NOMO-1 (cell line): ENCODE data around the gene ABHD6.
"Not testable (repeated sequence)": the region's sequence is repeated elsewhere in the genome, so short reads cannot be mapped to it uniquely, and the experiment has no call there.

ENCODE experiments used
- DNase-seq, 2 experiments: peaks; one replicate each; lab custom pipeline; 2025; ENCODE audit not compliant: unreplicated experiment in 2 of 2; lab: John Stamatoyannopoulos, UW

The ABHD6 gene, protein sequence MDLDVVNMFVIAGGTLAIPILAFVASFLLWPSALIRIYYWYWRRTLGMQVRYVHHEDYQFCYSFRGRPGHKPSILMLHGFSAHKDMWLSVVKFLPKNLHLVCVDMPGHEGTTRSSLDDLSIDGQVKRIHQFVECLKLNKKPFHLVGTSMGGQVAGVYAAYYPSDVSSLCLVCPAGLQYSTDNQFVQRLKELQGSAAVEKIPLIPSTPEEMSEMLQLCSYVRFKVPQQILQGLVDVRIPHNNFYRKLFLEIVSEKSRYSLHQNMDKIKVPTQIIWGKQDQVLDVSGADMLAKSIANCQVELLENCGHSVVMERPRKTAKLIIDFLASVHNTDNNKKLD

DNA sequence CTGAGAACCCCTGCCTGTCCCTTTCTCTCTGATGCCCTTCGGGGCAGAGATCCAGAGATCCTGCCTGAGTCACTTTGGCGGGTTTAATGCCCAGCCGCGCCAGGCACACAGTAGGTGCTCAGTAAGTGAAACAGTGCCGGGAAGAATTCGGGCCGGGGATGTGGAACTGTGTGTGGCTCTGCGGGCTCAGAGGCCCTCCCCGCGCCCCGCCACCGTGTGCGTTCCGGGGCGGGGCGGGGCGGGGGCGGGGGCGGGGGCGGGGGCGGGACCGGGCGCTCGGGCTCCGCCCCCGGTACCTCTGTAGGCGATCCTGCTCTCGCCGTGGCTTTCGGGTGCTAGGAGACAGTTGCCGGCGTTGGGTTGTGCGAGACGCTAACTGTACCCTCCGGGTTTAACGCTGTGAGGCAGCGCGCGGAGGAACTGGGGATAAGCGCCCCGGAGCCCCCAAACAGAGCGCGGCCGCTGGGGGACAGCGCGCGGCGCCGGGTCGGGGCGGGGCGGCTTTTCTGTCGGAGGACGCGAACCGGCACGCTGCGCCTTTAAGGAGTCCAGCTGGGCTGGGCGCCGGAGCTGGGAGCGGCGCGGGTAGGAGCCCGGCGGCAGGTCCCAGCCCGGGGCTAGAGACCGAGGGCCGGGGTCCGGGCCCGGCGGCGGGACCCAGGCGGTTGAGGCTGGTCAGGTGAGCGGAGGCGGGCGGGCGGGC is at the start of gene ABHD6:
ABHD6 (plus strand) TSS at position 555 of the 703 bp plus-strand sequence. CDS start 18,795 bp downstream, outside the sequence.
- DNase-seq, result peak; percentile 61 to 65

DNA sequence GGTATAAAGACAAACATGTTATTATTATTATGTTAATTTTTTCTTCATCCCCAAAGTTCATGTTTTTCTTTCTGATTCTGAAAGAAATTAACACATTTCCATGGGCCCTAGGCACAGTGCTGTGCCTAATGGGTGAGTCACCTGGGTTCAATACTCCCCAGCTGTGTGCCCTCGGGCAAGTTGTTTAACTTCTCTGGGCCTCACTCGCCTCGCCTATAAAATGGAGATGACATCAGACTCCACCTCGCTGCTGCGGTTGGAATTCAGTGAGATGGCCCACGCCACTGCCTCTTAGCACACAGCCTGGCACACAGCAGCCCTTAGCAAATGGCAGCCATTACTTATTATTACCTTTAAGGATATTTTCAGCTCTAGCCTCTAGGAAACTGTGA is 49.4 kb upstream of the ABHD6 start:
- DNase-seq, result no peak

DNA sequence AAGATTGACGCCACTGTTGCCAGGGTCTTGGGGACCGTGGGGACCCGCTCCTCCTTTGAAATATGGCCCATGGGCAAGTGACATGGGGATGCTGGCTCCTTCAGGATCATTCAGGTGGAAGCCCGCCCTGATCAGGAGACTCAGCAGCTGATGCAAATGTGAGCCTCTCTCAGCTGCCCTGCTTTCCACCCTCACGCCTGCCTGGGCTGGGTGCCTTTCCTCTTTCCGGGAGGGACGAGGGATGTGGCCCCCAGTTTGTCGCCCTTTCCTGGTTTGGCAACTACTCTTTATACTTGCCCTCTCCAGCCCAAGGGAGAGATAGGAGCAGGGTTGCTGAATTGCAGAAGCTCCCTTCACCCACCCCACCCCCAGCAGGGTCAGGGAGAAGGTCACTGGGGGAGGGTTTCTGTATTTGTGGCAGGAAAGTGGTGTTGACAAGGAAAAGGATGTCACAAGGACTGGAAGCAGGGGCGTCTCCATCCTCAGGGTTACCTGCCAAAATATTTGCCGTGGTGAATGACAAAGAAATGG is 48.6 kb upstream of the ABHD6 start:
- no peak for DNase-seq

DNA sequence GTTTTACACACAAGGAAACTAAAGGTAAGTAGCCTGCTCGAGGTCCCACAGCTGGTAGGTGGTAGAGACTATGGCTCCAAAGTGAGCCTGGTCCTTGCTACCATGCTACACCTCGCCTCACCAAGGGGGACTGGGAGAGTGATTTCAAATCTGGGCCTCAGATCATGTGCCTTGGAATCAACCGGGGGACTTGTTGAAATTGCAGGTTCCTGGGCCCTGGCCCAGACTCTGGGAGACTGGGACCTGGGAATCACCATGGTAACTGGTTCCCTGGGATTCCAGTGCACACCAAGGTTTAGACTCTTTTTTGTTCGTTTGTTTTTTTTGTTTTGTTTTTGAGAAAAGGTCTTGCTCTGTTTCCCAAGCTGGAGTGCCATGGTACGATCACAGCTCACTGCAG is 47.9 kb upstream of the ABHD6 start:
- DNase-seq, result no peak

DNA sequence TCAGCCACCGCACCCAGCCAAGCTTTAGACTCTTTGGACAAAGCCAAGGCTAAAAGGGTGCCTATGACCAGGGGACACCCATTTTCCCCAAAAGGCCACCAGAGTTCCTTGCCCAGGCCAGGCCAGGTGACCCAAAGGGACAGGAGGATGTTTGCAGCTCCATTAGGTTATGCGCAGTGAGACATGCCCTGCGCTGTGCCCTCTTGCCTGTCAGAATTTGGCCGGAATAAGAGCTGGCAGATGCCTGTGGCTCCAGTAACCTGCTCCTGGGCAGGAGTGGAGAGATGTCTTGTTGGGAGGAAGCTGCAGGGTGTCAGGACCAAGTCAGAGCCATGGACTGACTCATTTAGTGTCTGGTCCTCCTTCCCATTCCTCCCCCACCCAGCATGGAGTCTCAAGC is 47.3 kb upstream of the ABHD6 start:
- DNase-seq, result no peak

DNA sequence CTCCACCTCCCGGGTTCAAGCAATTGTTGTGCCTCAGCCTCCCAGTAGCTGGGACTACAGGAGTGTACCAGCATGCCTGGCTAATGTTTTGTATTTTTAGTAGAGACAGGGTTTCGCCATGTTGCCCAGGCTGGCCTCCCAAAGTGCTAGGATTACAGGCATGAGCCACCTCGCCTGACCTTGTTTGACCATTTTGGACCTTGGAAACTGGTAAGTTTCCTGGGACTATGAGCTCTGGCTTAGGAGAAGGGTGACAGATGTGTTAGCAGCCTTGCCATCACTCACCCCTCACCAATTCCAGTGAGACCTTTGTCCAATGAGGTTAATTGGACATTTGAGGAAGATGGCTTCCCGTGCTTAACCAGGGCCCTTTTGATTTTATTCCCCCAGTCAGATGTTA is 46.7 kb upstream of the ABHD6 start:
- DNase-seq, result no peak

DNA sequence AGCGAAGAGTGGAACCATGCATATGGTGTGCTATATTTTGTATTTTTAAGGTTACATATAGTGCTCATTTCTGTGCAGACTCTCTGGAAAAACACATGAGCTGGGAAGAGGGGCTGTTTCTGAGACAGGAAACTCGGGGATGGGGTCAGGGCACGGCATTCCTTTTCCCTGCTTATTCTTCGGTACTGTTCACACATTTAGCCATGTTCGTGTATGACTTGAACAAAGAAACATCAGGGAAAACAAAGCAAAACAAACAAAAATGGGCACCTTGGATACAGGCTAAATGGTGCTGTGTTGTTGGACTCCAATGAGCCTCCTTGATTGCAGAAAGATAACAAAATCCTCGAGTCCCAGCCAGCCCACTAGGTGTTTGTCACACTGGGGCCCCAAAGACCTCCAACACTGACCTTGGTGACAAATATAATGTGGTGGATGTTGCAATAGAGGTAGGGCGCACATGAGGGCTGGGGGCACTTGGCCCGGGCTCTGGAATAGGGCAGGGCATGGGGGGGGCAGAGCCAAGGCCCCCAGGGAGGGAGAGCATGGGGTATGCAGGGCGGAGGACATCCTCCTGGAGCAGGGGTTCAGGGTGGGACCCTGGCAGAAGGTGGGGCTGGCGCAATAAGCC is 46.1 kb upstream of the ABHD6 start:
- DNase-seq, result no peak

DNA sequence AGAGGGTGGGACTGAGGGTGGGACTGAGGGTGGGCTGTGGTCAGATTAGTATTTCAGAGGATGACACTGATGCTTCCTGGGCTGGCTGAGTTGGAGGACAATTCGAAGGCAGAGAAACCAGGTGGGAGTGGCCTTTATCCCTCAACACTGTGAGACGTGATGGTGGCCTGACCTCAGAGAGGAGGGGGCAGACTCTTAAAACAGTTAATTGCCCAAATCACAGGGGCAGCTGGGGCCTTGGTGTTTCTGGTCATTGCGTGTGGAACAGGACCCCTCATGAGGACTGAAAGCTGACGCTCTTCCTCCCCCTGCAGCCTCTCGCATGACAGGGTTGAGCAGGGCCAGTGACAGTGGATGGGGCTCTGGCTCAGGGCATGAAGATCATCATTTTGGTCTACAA is 45.5 kb upstream of the ABHD6 start:
- DNase-seq, result no peak

DNA sequence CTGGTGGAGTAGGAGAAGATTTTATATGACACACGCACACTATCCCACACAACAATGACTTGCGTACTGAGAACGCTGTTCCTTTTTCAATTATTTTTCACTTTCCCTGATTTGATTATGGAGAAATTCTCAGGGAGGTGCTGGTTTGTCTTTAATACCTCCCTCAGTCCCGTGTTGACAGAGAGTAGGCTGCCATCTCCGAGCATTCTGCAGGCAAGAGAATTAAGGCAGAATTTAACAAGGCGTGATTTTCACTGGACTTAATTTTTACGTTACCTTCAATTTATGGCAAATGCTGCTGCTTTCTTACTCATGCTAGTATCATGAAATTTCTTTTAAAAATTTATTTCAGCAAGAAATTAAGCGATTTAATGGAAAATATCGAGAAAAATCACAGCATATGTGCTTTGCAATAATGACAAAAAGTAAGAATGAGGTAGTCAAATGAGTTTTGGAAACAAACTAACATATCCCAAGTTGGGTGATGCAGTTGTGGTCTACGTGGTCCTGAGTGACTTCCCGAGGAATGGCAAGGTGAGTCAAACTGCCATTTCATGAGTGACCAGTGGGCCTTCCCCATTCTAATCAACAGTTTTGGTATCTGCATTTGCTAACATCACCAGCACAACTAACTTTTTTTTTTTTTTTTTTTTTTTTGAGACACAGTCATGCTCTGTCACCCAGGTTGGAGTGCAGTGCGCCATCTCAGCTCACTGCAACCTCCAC is 43.7 kb upstream of the ABHD6 start:
- no peak for DNase-seq

DNA sequence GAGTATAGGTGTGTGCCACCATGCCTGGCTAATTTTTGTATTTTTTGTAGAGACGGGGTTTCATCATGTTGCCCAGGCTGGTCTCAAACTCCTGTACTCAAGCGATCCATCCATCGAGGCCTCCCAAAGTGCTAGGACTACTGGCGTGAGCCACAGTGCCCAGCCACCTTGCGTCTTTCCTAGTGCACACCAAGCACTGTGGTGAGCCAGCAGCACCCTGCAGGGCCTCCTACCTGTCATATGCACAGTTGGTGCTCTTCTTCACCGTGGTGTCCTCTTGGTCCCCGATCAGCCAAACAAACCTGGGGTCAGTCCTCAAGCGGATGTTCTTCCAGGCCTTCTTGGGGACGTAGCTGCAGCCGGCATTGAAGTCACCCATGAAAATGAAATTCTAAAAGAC is 40.0 kb upstream of the ABHD6 start:
- no peak for DNase-seq

DNA sequence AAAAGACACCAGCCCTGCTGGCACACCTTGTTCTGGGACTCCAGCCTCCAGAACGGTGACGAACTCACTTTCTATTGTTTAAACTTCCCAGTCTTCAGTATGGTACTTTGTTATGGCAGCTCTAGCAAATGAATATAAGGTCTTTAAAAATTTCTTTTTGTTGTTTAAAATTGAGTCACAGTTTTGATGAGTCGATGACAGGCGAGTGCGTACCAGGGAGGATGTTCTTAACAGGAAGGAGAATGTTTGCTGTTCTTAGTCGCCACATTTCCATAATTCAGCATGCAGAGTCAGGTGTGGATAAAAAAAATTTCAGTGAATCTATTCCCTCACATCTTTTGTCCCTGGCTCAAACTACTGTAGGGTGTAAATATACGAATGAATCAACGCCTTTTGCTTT is 39.2 kb upstream of the ABHD6 start:
- DNase-seq, result no peak

DNA sequence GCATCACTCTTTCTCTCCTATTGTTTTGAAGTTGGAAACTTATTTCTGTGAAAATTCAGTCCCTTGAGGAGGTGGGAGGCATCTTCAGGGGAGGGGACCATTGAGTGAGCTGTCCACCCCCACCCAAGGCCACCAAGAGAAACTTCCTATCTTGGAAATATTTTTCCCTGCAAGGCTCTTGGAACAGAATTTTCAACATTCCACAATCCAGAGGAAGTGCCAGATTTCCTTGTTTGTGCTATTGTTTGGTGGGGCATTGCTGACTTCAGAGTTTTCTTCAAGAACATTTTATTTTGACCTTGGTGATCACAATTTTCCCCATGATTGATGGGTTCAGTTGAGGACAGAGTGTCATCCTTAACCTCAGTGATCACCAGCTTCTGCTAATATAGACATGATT is 38.8 kb upstream of the ABHD6 start:
- no peak for DNase-seq

DNA sequence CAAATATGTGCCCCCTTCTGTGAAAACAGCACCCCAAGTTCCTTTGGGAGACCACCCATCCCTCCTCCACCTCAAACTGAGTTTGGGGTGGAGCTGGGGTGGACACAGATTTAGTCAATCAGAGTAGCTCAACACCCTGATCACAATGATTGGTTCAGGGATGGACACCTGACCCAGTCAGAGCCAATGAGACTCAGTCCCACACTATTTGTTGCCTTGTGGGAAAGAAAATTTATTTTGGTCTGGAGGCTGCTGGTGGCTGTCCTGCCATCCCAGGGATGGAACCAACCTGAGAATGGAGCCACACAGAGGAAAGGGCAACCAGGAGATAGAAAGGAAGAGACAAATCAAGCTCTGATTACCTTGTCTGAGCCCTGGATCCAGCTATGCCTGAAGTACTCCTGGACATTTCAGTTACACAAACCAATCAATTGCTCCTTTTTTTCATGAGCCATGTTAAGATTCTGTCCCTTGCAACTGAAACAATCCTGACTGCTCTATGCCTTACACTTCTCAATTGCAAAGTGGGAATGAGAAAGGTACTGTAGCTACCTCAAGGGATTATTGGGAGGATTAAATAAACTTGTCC is 37.4 kb upstream of the ABHD6 start:
- DNase-seq, result no peak

DNA sequence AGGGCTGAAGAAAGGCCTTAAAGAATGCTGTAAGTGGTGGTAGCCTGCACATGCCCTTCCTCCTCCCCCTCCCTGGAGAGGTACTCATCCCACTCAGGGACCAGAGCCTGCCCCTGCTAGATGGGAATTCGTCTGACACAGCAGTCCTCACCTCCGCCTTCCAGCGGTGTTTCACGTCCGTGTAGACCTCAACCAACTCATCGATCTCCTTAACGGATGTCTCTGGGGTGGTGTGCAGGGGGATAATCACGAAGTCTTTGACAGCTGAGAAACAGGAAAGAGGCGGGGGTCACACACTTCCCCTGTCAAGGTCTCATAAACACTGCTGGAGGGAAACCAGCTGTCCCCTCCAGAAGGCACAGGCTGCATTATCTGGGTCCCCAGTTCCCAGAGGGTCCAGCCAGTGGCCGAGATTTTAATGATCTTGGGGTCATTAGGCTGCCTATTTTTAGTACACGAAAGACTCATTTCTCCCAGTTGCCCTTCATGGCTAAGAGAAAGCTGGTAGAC is 36.7 kb upstream of the ABHD6 start:
- no peak for DNase-seq

DNA sequence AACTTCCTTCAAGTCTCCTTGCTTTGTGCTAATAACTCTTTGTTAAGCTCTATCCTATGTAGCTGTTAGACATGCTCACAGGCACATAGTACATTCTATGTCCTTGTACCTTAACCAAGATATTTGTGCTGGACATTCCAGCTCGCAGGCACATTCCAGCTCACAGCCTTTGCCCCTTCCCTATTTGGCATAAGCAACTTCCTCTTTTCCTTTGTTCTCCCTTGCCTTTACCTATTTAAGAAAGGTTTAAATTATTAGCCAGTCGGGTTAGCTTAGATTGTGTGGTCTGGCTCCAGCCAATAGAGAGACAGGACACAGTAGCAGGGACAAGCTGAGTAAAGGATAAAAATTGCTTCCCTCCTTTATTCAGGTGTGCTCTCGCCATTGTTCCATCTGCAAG is 36.1 kb upstream of the ABHD6 start:
- not testable (repeated sequence) for DNase-seq

DNA sequence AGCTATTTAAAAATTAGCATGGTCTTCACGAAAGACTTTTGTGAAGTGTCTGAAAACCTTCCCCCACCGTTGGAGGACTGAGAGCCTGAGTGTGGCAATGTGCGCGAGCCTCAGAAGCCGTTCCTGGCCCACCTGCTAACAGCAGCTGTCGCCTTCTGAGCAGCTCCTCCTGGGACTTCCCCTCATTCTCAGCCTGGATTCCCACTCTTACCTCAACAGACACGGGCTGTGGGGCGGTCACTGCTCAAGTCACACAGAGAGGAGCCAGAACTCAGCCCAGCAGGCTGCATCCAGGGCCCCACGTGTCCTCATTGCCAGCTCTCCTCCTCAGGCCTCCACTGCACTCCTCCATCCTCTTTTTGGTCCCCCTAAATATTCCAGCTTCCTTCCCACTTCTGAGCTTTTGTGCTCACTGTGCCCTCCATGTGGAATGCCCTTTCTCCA is 34.7 kb upstream of the ABHD6 start:
- DNase-seq, result no peak

DNA sequence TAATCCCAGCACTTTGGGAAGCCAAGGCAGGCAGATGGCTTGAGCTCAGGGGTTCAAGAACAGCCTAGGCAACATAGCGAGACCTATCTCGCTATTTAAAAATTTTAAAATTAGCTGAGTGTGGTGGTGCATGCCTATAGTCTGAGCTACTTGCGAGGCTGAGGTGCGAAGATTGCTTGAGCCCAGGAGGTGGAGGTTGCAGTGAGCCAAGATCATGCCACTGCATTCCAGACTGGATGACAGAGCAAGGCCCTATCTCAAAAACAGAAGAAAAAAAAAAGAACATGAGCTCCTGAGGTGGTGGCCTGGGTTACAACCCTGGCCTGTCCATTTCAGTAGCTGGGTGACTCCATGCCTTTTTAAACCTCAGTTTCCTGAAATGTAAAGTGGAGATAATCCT is 34.1 kb upstream of the ABHD6 start:
- no peak for DNase-seq

DNA sequence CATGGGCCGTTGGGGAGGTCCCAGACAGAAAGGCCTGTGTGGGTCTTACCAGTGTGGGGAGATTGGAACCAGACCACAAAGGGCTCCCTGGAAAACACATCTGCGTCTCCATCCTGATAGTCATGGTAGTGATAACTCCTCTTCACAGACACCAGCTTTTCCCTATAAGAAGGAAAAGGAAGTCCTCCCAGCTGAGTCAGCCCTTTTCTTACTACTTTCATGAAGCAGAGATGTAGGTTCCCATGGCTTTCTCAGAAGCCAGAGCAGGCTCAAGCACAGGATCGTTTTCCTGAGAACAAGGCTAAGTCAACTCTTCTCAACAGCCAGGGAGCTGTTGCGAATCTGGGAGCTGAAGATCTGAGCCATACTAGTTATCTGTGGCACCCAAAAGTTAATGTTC is 32.9 kb upstream of the ABHD6 start:
- no peak for DNase-seq

DNA sequence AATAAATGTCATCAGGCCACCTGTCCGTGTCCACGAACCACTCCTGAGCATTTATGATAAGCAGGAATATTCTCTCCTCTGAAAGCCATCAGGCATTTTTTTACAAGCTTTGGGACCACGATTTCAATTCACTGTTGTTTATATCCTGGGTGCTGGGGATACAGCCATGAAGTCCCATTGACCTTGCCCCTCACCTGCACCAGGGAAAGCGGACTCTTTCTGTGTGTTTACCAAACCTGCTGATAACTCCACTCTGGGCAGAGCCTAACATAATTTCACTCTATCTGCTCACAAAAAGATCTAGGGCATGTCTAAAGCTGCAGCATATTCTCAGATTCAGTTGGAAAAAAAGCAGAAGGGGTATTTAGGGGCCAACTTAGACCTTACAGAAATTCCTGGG is 31.6 kb upstream of the ABHD6 start:
- no peak for DNase-seq

DNA sequence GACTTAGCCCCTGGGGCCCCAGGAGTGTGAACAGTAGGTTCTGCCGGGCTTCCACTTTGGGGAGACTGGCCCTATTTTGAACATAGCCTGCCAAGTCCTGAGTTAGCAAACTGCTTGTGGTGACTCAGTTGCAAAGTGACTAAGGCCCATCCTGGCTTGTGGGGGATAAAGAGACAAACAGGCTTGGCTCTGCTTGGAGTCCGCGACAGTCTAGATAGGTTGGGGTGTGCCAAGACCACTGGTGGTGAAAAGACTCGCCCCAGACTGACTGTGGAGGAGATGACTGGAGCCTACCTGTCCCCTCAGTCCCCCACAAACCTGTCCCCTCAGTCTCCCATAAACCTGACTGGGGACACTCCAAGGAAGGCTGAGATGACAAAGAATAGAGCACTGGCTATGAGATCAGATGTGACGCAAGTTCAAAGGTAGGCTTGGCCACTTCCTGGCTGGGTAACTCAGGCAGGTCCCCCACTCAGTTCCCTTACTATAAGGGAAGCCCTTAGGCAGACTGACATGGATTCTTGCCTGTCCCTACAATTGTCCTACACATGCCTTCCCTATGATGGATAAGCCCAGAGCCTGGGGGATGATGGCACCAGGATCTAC is 31.1 kb upstream of the ABHD6 start:
- no peak for DNase-seq
